Panc1 (cell line): Measurements from ENCODE around the gene S100A16. TPM values are rescaled to one million over a fixed set of nuclear protein-coding genes. Genes with fewer than 3 reads are reported as not detected.

Experiments used
- ATAC-seq: fragments of 200-7000 bp; cut with Tn5 transposase; 2 replicates; pipeline ENCODE4 v1.9.1; 2020; ENCODE audit warnings: mild to moderate bottlenecking, moderate library complexity
- Bru-seq: library from RNA; stranded (reverse); fragments of 400-500 nt; gene quantifications from one replicate; lab custom pipeline; 2021; lab: Mats Ljungman, UMichigan
- BruChase-seq, 2 experiments: library from RNA; stranded (reverse); fragments of 400-500 nt; gene quantifications; one replicate each; lab custom pipeline; 2021; lab: Mats Ljungman, UMichigan
- BruUV-seq: library from RNA; stranded (reverse); fragments of 400-500 nt; replicated peaks from 2 replicates; lab custom pipeline; 2021; lab: Mats Ljungman, UMichigan
- CTCF ChIA-PET: fragments of 300-600 bp; sonication (Branson Sonifier 250); formaldehyde crosslinking; loops from one replicate; lab custom pipeline; 2022; ENCODE audit warnings: antibody characterized with exemption; lab: Charles Lee
- POLR2A ChIA-PET: fragments of 300-600 bp; sonication (Branson Sonifier 250); formaldehyde crosslinking; loops from one replicate; lab custom pipeline; 2022; ENCODE audit warnings: antibody characterized with exemption; lab: Charles Lee
- DNase-seq: peaks from one replicate; pipeline ENCODE4 v3.0.0-alpha.2; 2010; ENCODE audit warnings: low read depth, low spot score
- H3K27ac ChIP-seq: 2 replicates; pipeline ENCODE4 v1.5.1; 2011; ENCODE audit warnings: mild to moderate bottlenecking, low read length, inconsistent platforms
- H3K27me3 ChIP-seq: fragments of 200-500 bp; sonication (Bioruptor generic); 2 replicates; pipeline ENCODE4 v1.6.0; 2014; ENCODE audit warnings: low read length, inconsistent platforms; ENCODE audit not compliant: control insufficient read depth, insufficient read depth
- H3K36me3 ChIP-seq: fragments of 200-500 bp; sonication (Bioruptor generic); 2 replicates; pipeline ENCODE4 v1.5.1; 2014; ENCODE audit warnings: inconsistent platforms, mild to moderate bottlenecking, low read length, moderate library complexity; ENCODE audit not compliant: control insufficient read depth, insufficient read depth
- H3K4me1 ChIP-seq: 2 replicates; pipeline ENCODE4 v1.5.1; 2011; ENCODE audit warnings: inconsistent platforms, mild to moderate bottlenecking, low read length, moderate library complexity; ENCODE audit not compliant: control insufficient read depth, insufficient read depth
- H3K4me3 ChIP-seq, 2 experiments: 2 replicates each; pipeline ENCODE4 v1.5.1; 2011 to 2012; ENCODE audit warnings: low read depth in 2 of 2, low read length in 2 of 2, mild to moderate bottlenecking in 2 of 2, inconsistent platforms in 1 of 2, moderate library complexity in 1 of 2
- H3K9me3 ChIP-seq: fragments of 200-500 bp; sonication (Bioruptor generic); 2 replicates; pipeline ENCODE4 v1.5.1; 2014; ENCODE audit warnings: low read depth, mild to moderate bottlenecking, inconsistent platforms, low read length, moderate library complexity; ENCODE audit not compliant: control insufficient read depth, insufficient read depth
- POLR2AphosphoS5 ChIP-seq: IDR thresholded peaks from 2 replicates; pipeline ENCODE4 v1.6.1; 2012; ENCODE audit warnings: mild to moderate bottlenecking, low read depth, low read length, moderate library complexity
- SIN3A ChIP-seq: IDR thresholded peaks from 2 replicates; pipeline ENCODE4 v1.6.1; 2012; ENCODE audit warnings: low read depth, mild to moderate bottlenecking, low read length, moderate library complexity, borderline replicate concordance; ENCODE audit not compliant: insufficient read depth
- TCF7L2 ChIP-seq: IDR thresholded peaks from 2 replicates; pipeline ENCODE4 v1.6.1; 2011; ENCODE audit warnings: mild to moderate bottlenecking, low read depth, low read length, inconsistent platforms
- in situ Hi-C: cut with HindIII; loops from 2 replicates; pipeline ENCODE4 v1.10.0; 2016; ENCODE audit warnings: low sequenced_read_pairs, low pct_unique_long_range_greater_than_20kb
- intact Hi-C: fragments of 100-400 bp; cut with micrococcal nuclease; formaldehyde crosslinking; loops from one replicate; pipeline ENCODE4 v1.10.0; 2022; ENCODE audit not compliant: unreplicated experiment
- long read RNA-seq: library from polyadenylated mRNA; unstranded; transcript quantifications from one replicate; pipeline ENCODE4 v2.0.0, GENCODE V29; 2021; ENCODE audit not compliant: unreplicated experiment
- polyA plus RNA-seq: library from polyadenylated mRNA; unstranded; fragments of >200 nt; gene quantifications from one replicate; pipeline ENCODE4 v1.2.1, GENCODE V29; 2012; ENCODE audit warnings: missing spikeins; ENCODE audit not compliant: insufficient read length
- total RNA-seq: library from RNA; stranded (reverse); gene quantifications from one replicate; pipeline ENCODE4 v1.2.1, GENCODE V29; 2021; ENCODE audit not compliant: unreplicated experiment
- TF ChIP-seq, protein P1 (sequence below), 2 experiments: IDR thresholded peaks; 2 replicates each; pipeline ENCODE4 v1.6.1; 2011 to 2012; ENCODE audit warnings: low read depth in 2 of 2, control low read depth in 1 of 2, low read length in 1 of 2, mild to moderate bottlenecking in 1 of 2, moderate library complexity in 1 of 2; ENCODE audit not compliant: insufficient read depth in 1 of 2
- TF ChIP-seq, protein P2 (sequence below): fragments of 450-650 bp; IDR thresholded peaks from 2 replicates; pipeline ENCODE4 v1.5.1; 2017; ENCODE audit warnings: mild to moderate bottlenecking

S100A16 gene, protein sequence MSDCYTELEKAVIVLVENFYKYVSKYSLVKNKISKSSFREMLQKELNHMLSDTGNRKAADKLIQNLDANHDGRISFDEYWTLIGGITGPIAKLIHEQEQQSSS
- total RNA-seq, result 61.6 TPM
- polyA plus RNA-seq, result 95.0 TPM
- percentile 59 among the genes with signal in this experiment for Bru-seq, nascent RNA
- percentile 65 among the genes with signal in this experiment for BruChase-seq, experiment 1, labeled RNA remaining after a 2-hour chase
- percentile 76 among the genes with signal in this experiment for BruChase-seq, experiment 2, labeled RNA remaining after a 6-hour chase
- long read RNA-seq, transcript S100A16-204 (3 exons, 1,118 nt), result major isoform, 52 of 63 reads
- long read RNA-seq, transcript S100A16-203 (3 exons, 956 nt), result minor isoform, 5 of 63 reads
- long read RNA-seq, partial matches to known transcripts, result 2 of 63 reads
- long read RNA-seq, other reads (novel, unspliced or antisense), result 4 of 63 reads

DNA sequence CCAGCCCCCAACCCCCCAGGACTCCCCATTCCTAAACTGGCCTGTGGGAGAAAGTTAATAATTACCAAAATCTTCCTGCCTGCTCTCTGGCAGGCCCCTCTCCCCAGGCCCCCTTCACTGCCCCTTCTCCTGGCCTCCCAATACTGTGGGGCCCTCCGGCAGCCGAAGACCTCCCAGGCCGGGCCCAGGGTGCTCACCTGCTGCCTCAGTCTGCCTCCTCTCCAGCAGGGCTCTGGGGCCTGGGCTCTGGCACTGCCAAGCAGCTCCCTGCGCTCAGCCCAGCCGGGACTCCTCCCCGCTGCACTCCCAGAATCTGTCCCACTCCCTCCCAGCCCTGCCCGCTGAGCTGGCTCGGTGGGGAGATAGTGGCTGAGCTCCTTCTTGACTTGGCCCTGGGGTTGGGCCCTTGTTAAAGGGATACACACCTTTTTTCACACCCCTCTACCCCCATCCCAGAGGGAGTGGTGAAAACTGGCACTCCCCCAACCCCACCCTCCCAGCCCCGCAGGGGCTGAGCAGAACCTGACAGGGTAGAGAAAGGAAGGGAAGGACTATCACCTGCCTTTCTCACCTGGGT is at the start of gene S100A16:
Gene S100A16 (minus strand): TSS at position 383 of the 577 bp plus-strand sequence. CDS start 4,986 bp downstream, outside the sequence.
- peak; percentile 71 for ATAC-seq
- no peak for TF ChIP-seq TCF7L2
- no peak for TF ChIP-seq SIN3A
- TF ChIP-seq, protein P1, sequence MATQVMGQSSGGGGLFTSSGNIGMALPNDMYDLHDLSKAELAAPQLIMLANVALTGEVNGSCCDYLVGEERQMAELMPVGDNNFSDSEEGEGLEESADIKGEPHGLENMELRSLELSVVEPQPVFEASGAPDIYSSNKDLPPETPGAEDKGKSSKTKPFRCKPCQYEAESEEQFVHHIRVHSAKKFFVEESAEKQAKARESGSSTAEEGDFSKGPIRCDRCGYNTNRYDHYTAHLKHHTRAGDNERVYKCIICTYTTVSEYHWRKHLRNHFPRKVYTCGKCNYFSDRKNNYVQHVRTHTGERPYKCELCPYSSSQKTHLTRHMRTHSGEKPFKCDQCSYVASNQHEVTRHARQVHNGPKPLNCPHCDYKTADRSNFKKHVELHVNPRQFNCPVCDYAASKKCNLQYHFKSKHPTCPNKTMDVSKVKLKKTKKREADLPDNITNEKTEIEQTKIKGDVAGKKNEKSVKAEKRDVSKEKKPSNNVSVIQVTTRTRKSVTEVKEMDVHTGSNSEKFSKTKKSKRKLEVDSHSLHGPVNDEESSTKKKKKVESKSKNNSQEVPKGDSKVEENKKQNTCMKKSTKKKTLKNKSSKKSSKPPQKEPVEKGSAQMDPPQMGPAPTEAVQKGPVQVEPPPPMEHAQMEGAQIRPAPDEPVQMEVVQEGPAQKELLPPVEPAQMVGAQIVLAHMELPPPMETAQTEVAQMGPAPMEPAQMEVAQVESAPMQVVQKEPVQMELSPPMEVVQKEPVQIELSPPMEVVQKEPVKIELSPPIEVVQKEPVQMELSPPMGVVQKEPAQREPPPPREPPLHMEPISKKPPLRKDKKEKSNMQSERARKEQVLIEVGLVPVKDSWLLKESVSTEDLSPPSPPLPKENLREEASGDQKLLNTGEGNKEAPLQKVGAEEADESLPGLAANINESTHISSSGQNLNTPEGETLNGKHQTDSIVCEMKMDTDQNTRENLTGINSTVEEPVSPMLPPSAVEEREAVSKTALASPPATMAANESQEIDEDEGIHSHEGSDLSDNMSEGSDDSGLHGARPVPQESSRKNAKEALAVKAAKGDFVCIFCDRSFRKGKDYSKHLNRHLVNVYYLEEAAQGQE (IDR thresholded peaks at IDR 0.05; ENCODE audit: insufficient read depth in 1 of 2, low read depth in 2 of 2, low read length in 1 of 2), result no peak
- TF ChIP-seq, protein P2, sequence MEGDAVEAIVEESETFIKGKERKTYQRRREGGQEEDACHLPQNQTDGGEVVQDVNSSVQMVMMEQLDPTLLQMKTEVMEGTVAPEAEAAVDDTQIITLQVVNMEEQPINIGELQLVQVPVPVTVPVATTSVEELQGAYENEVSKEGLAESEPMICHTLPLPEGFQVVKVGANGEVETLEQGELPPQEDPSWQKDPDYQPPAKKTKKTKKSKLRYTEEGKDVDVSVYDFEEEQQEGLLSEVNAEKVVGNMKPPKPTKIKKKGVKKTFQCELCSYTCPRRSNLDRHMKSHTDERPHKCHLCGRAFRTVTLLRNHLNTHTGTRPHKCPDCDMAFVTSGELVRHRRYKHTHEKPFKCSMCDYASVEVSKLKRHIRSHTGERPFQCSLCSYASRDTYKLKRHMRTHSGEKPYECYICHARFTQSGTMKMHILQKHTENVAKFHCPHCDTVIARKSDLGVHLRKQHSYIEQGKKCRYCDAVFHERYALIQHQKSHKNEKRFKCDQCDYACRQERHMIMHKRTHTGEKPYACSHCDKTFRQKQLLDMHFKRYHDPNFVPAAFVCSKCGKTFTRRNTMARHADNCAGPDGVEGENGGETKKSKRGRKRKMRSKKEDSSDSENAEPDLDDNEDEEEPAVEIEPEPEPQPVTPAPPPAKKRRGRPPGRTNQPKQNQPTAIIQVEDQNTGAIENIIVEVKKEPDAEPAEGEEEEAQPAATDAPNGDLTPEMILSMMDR, result no peak
- TF ChIP-seq POLR2AphosphoS5, result no peak
- peak within 1 kb of the TSS; percentile 87 for H3K27ac ChIP-seq
- in situ Hi-C loops, result loop anchor here (25.0 kb wide), 1 partner anchor 251 kb away; the partner anchor contains the start of gene S100A9
- ChIA-PET CTCF (interaction anchor here (0.5 to 1.8 kb wide), 3 partner anchors 22 to 69 kb away, joined by 3 to 10 read pairs (median 4); no protein-coding TSS in a partner anchor), POLR2A (interaction anchor here (0.5 to 1.1 kb wide), 5 partner anchors 10 to 210 kb away, joined by 3 to 14 read pairs (median 4); partner anchors contain the start of gene S100A13)
- peaks cover 47% of the 10 kb centered on the region for H3K4me1 ChIP-seq
- intact Hi-C loops, result no loop called here
- no peaks in the 10 kb centered on the region for H3K36me3 ChIP-seq
- DNase-seq, result no peak
- no peaks in the 10 kb centered on the region for H3K27me3 ChIP-seq
- H3K9me3 ChIP-seq, result no peaks in the 10 kb centered on the region
- peak within 1 kb of the TSS; percentile 52 to 85 for H3K4me3 ChIP-seq
- no TSS peak for BruUV-seq

DNA sequence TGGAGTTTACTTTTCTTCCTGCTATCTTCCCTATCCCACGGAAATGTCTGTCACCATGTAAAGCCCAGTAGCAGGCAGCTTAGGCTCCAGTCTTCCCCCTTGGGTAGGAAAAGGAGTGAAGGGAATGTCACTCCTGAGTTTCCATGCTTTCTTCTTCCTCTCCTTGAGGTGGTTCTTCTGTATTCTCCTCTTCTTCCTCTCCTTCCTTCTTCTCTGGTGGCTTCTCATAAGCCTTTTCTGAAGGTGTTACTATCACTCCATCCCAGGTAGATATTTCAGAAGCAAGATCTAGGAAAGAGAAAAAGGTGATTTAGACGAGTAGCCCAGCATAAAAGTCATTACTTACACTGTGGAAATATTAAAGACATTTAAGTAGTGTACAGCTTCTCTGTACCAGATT is 49.3 kb upstream of the S100A16 start:
- intact Hi-C loops (loop anchor here (5.0 kb wide), 1 partner anchor 155 kb away; no protein-coding TSS in a partner anchor), in situ Hi-C loops (no loop called here)
- DNase-seq (no peak), ATAC-seq (no peak)
- Histone ChIP-seq H3K36me3 (peaks cover 39% of the 10 kb centered on the region), H3K27me3 (no peaks in the 10 kb centered on the region), H3K9me3 (no peaks in the 10 kb centered on the region), H3K4me1 (peaks cover 11% of the 10 kb centered on the region; the same call in 1 of the 2 replicates), H3K4me3 (no peak overlapping the region), H3K27ac (no peak overlapping the region)
- POLR2A ChIA-PET, result no interaction called here
- TF ChIP-seq SIN3A (no peak), TCF7L2 (no peak), POLR2AphosphoS5 (no peak)
- TF ChIP-seq, protein P2, result no peak
- TF ChIP-seq, protein P1 (IDR thresholded peaks at IDR 0.05; ENCODE audit: insufficient read depth in 1 of 2, low read depth in 2 of 2, low read length in 1 of 2), result no peak
- TSS peak; percentile 82 for BruUV-seq
- CTCF ChIA-PET, result no interaction called here
